Epithelial cell of proximal tubule (primary cell): ENCODE data around the gene DMD. TPM values are rescaled to one million over a fixed set of nuclear protein-coding genes. Genes with fewer than 3 reads are reported as not detected.

Source experiments
- DNase-seq: peaks from one replicate; pipeline ENCODE4 v3.0.0-alpha.2; 2011; ENCODE audit warnings: low read depth
- H3K4me3 ChIP-seq: 2 replicates; pipeline ENCODE4 v1.5.1; 2011; ENCODE audit warnings: low read depth, mild to moderate bottlenecking, low read length
- CTCF ChIP-seq: conservative IDR thresholded peaks from 2 replicates; pipeline ENCODE4 v1.5.1; 2012; ENCODE audit warnings: low read depth, mild to moderate bottlenecking, low read length
- total RNA-seq: library from RNA; depleted of rRNA; stranded (reverse); fragments of >200 nt; gene quantifications from 2 replicates; pipeline ENCODE4 v1.2.3, GENCODE V29; 2015

The DMD gene
- total RNA-seq, 1 donor from 2014 or later, result 1.3 TPM

- TF ChIP-seq CTCF, result no peak
- DNase-seq, result no peak
Measured at GRCh38 chrX:32524385-32524784, 687.0 kb downstream of the DMD start.

GRCh38 chrX:32520789-32521188 is 690.6 kb downstream of the DMD start:
- H3K4me3 ChIP-seq, result no peak overlapping the region
- no peak for TF ChIP-seq CTCF
- no peak for DNase-seq

More at GRCh38 chrX:32524385-32524784, 687.0 kb downstream of the DMD start:
- no peak overlapping the region for H3K4me3 ChIP-seq

- TF ChIP-seq CTCF, result no peak
- DNase-seq, result no peak
- no peak overlapping the region for H3K4me3 ChIP-seq
Measured at GRCh38 chrX:32514986-32515385, 696.4 kb downstream of the DMD start.

- TF ChIP-seq CTCF, result no peak
- no peak for DNase-seq
- no peak overlapping the region for H3K4me3 ChIP-seq
Measured at GRCh38 chrX:32501606-32502005, 709.7 kb downstream of the DMD start.

GRCh38 chrX:32496671-32497070 is 714.7 kb downstream of the DMD start:
- no peak for TF ChIP-seq CTCF
- DNase-seq, result no peak

GRCh38 chrX:32495855-32496254 is 715.5 kb downstream of the DMD start:
- DNase-seq, result no peak
- no peak for TF ChIP-seq CTCF

More at GRCh38 chrX:32496671-32497070, 714.7 kb downstream of the DMD start:
- no peak overlapping the region for H3K4me3 ChIP-seq

GRCh38 chrX:32489125-32489524 is 722.2 kb downstream of the DMD start:
- TF ChIP-seq CTCF, result no peak
- no peak for DNase-seq
- no peak overlapping the region for H3K4me3 ChIP-seq

More at GRCh38 chrX:32495855-32496254, 715.5 kb downstream of the DMD start:
- no peak overlapping the region for H3K4me3 ChIP-seq
